Right atrium auricular region (tissue), 2 donors: ENCODE results near the gene SLC41A3. TPM values are rescaled to one million over a fixed set of nuclear protein-coding genes. Genes with fewer than 3 reads are reported as not detected.
"Not testable (repeated sequence)": the region's sequence is repeated elsewhere in the genome, so short reads cannot be mapped to it uniquely, and the experiment has no call there.

Source experiments
- DNase-seq: peaks from one replicate; pipeline ENCODE4 v3.0.0-alpha.2; 2019; ENCODE audit warnings: low spot score
- H3K27ac ChIP-seq, 2 donors: fragments of 200-600 bp; sonication (generic); 1 replicate in 1 of 2; 2 replicates in 1 of 2; pipeline ENCODE4 v1.5.1; 2016 to 2019
- H3K27me3 ChIP-seq, 2 donors: fragments of 200-600 bp; sonication (generic); one replicate each; pipeline versions ENCODE4 v1.5.1 to v1.6.0; 2017 to 2019
- H3K36me3 ChIP-seq: fragments of 200-600 bp; sonication (generic); one replicate; pipeline ENCODE4 v1.5.1; 2016
- H3K4me1 ChIP-seq, 2 donors: fragments of 200-600 bp; sonication (generic); one replicate each; pipeline versions ENCODE4 v1.5.1 to v1.6.0; 2017 to 2019
- H3K4me3 ChIP-seq, 2 donors: fragments of 200-600 bp; sonication (generic); 1 replicate in 1 of 2; 2 replicates in 1 of 2; pipeline ENCODE4 v1.5.1; 2017 to 2019; ENCODE audit warnings: mild to moderate bottlenecking in 1 of 2, moderate library complexity in 1 of 2
- H3K9me3 ChIP-seq, 2 donors: fragments of 200-600 bp; sonication (generic); one replicate each; pipeline ENCODE4 v1.5.1; 2019
- CTCF ChIP-seq, 2 donors: fragments of 200-600 bp; sonication (generic); IDR thresholded peaks; one replicate each; pipeline ENCODE4 v1.5.1; 2019; ENCODE audit warnings: antibody characterized with exemption in 2 of 2
- total RNA-seq, 2 donors: library from RNA; depleted of rRNA; stranded (reverse); fragments of >200 nt; gene quantifications; one replicate each; pipeline ENCODE4 v1.1.0, GENCODE V29; 2016

SLC41A3 gene
- total RNA-seq, 2 donors from 2014 or later: 34.1 to 39.6 TPM

GRCh38 chr3:126100269-126100633, 16.3 kb upstream of the SLC41A3 start:
- no peak overlapping the region for H3K4me3 ChIP-seq
- H3K9me3 ChIP-seq: no peaks in the 10 kb centered on the region
- no peaks in the 10 kb centered on the region for H3K27me3 ChIP-seq
- peak overlapping the region in 1 of 2 donors; percentile 23 for H3K27ac ChIP-seq
- DNase-seq: no peak
- no peak for TF ChIP-seq CTCF (IDR thresholded peaks at IDR 0.05)
- peaks cover 0 to 29% of the 10 kb centered on the region in 2 donors for H3K4me1 ChIP-seq
- no peaks in the 10 kb centered on the region for H3K36me3 ChIP-seq

- H3K4me1 ChIP-seq: peaks cover 0 to 28% of the 10 kb centered on the region in 2 donors
- DNase-seq: no peak
- no peak for TF ChIP-seq CTCF (IDR thresholded peaks at IDR 0.05)
These were observed 14.5 kb upstream of the SLC41A3 start for GRCh38 chr3:126098391-126098858.

GRCh38 chr3:126097801-126098200, 13.9 kb upstream of the SLC41A3 start:
- no peaks in the 10 kb centered on the region for H3K36me3 ChIP-seq
- H3K27me3 ChIP-seq: no peaks in the 10 kb centered on the region
- H3K4me3 ChIP-seq: no peak overlapping the region
- DNase-seq: no peak
- no peaks in the 10 kb centered on the region for H3K9me3 ChIP-seq
- peaks cover 0 to 22% of the 10 kb centered on the region in 2 donors for H3K4me1 ChIP-seq
- no peak overlapping the region for H3K27ac ChIP-seq
- no peak for TF ChIP-seq CTCF (IDR thresholded peaks at IDR 0.05)

More at GRCh38 chr3:126098391-126098858, 14.5 kb upstream of the SLC41A3 start:
- H3K36me3 ChIP-seq: no peaks in the 10 kb centered on the region
- H3K27ac ChIP-seq: no peak overlapping the region
- no peaks in the 10 kb centered on the region for H3K9me3 ChIP-seq
- no peak overlapping the region for H3K4me3 ChIP-seq
- H3K27me3 ChIP-seq: no peaks in the 10 kb centered on the region

GRCh38 chr3:126096274-126096673, 12.3 kb upstream of the SLC41A3 start:
- DNase-seq: not testable (repeated sequence)

GRCh38 chr3:126092128-126092527, 8.2 kb upstream of the SLC41A3 start:
- not testable (repeated sequence) for H3K9me3 ChIP-seq, H3K36me3 ChIP-seq, DNase-seq, H3K4me1 ChIP-seq, H3K27ac ChIP-seq, H3K27me3 ChIP-seq, H3K4me3 ChIP-seq

More at GRCh38 chr3:126096274-126096673, 12.3 kb upstream of the SLC41A3 start:
- not testable (repeated sequence) for H3K4me1 ChIP-seq, H3K36me3 ChIP-seq, H3K9me3 ChIP-seq, H3K4me3 ChIP-seq, H3K27me3 ChIP-seq, H3K27ac ChIP-seq

GRCh38 chr3:126087552-126088175, 3.7 kb upstream of the SLC41A3 start:
- no peak overlapping the region for H3K27ac ChIP-seq
- H3K36me3 ChIP-seq: no peaks in the 10 kb centered on the region
- no peaks in the 10 kb centered on the region for H3K27me3 ChIP-seq
- no peak overlapping the region for H3K4me3 ChIP-seq
- no peak for DNase-seq
- TF ChIP-seq CTCF (IDR thresholded peaks at IDR 0.05): no peak
- peaks cover 0 to 15% of the 10 kb centered on the region in 2 donors for H3K4me1 ChIP-seq
- H3K9me3 ChIP-seq: no peaks in the 10 kb centered on the region

GRCh38 chr3:126085841-126086240, 1.9 kb upstream of the SLC41A3 start:
- no peak overlapping the region for H3K27ac ChIP-seq
- no peak for TF ChIP-seq CTCF (IDR thresholded peaks at IDR 0.05)

More at GRCh38 chr3:126085841-126086240, 1.9 kb upstream of the SLC41A3 start:
- no peaks in the 10 kb centered on the region for H3K27me3 ChIP-seq
- H3K36me3 ChIP-seq: no peaks in the 10 kb centered on the region
- H3K4me1 ChIP-seq: peaks cover 0 to 25% of the 10 kb centered on the region in 2 donors
- no peak overlapping the region for H3K4me3 ChIP-seq
- DNase-seq: no peak
- no peaks in the 10 kb centered on the region for H3K9me3 ChIP-seq
